Endothelial cell of umbilical vein (primary cell): ENCODE measurements around the gene OSBPL5. TPM values are rescaled to one million over a fixed set of nuclear protein-coding genes. Genes with fewer than 3 reads are reported as not detected.

Experiments used
- BruUV-seq: library from RNA; stranded (reverse); fragments of 400-500 nt; replicated peaks from 2 replicates; lab custom pipeline; 2021; lab: Mats Ljungman, UMichigan
- CTCF ChIA-PET: fragments of 300-600, 350-600 bp; sonication (Branson Sonifier 250); formaldehyde crosslinking; loops from one replicate; lab custom pipeline; 2021; ENCODE audit warnings: antibody characterized with exemption, inconsistent platforms; lab: Charles Lee
- POLR2A ChIA-PET: fragments of 300-600, 350-600 bp; sonication (Branson Sonifier 250); formaldehyde crosslinking; loops from one replicate; lab custom pipeline; 2021; ENCODE audit warnings: antibody characterized with exemption, inconsistent platforms; lab: Charles Lee
- DNase-seq: peaks from one replicate; pipeline ENCODE4 v3.0.0-alpha.2; 2011; ENCODE audit warnings: low read depth, low spot score
- FAIRE-seq: peaks from 2 replicates; lab custom pipeline; 2011; peaks lifted over from hg19 to GRCh38; lab: Jason Lieb, UNC
- H2AFZ ChIP-seq: 2 replicates; pipeline ENCODE4 v1.6.0; 2012; ENCODE audit warnings: low read depth, low read length, control low read depth, inconsistent platforms
- H3K27ac ChIP-seq: 2 replicates; pipeline ENCODE4 v1.5.1; 2011; ENCODE audit warnings: low read depth, mild to moderate bottlenecking, control low read depth, low read length, moderate library complexity; ENCODE audit not compliant: insufficient read depth
- H3K27me3 ChIP-seq, 2 experiments: 2 replicates each; pipeline versions ENCODE4 v1.6.0 to v1.6.1; 2011; ENCODE audit warnings: low read length in 2 of 2, mixed read lengths in 1 of 2; ENCODE audit not compliant: control insufficient read depth in 2 of 2, insufficient read depth in 2 of 2
- H3K36me3 ChIP-seq, 2 experiments: 2 replicates in 1 of 2; 3 replicates in 1 of 2; pipeline ENCODE4 v1.5.1; 2011; ENCODE audit warnings: low read length in 2 of 2, mild to moderate bottlenecking in 1 of 2, moderate library complexity in 1 of 2; ENCODE audit not compliant: control insufficient read depth in 2 of 2, insufficient read depth in 2 of 2; ENCODE audit errors: extremely low read depth in 1 of 2
- H3K4me1 ChIP-seq: 3 replicates; pipeline ENCODE4 v1.5.1; 2011; ENCODE audit warnings: mild to moderate bottlenecking, low read length; ENCODE audit not compliant: control insufficient read depth, insufficient read depth; ENCODE audit errors: extremely low read depth
- H3K4me2 ChIP-seq: 2 replicates; pipeline ENCODE4 v1.6.1; 2011; ENCODE audit warnings: low read length, control low read depth, mixed read lengths; ENCODE audit not compliant: insufficient read depth
- H3K4me3 ChIP-seq, 3 experiments: fragments of 200-600 bp in 1 of 3; sonication (generic), shearing (Covaris generic) in 1 of 3; replicated peaks in 1 of 3; 2 replicates each; pipeline ENCODE4 v1.5.1; 2011 to 2016; ENCODE audit warnings: control low read depth in 3 of 3, low read length in 3 of 3, mild to moderate bottlenecking in 2 of 3, inconsistent platforms in 1 of 3, low read depth in 1 of 3, moderate library complexity in 1 of 3; ENCODE audit not compliant: insufficient read depth in 1 of 3
- H3K79me2 ChIP-seq: 2 replicates; pipeline ENCODE4 v1.6.0; 2012; ENCODE audit warnings: low read length, inconsistent platforms; ENCODE audit not compliant: control insufficient read depth, insufficient read depth
- H3K9ac ChIP-seq: replicated peaks from 2 replicates; pipeline ENCODE3; 2011; ENCODE audit warnings: low read length, control low read depth; ENCODE audit not compliant: insufficient read depth; ENCODE audit errors: extremely low read depth
- H3K9me1 ChIP-seq: replicated peaks from 3 replicates; pipeline ENCODE4 v1.6.0; 2011; ENCODE audit warnings: mild to moderate bottlenecking, low read length; ENCODE audit not compliant: control insufficient read depth, insufficient read depth; ENCODE audit errors: extremely low read depth
- H3K9me3 ChIP-seq: replicated peaks from 2 replicates; pipeline ENCODE4 v1.5.1; 2012; ENCODE audit warnings: low read length, inconsistent platforms; ENCODE audit not compliant: control insufficient read depth, insufficient read depth
- H4K20me1 ChIP-seq: replicated peaks from 2 replicates; pipeline ENCODE3; 2011; ENCODE audit warnings: mild to moderate bottlenecking, low read length; ENCODE audit not compliant: control insufficient read depth, insufficient read depth; ENCODE audit errors: extremely low read depth
- EZH2 ChIP-seq: IDR thresholded peaks from 2 replicates; pipeline ENCODE4 v1.6.1; 2012; ENCODE audit warnings: borderline replicate concordance, low read depth, mild to moderate bottlenecking, moderate library complexity, low read length, inconsistent platforms; ENCODE audit not compliant: severe bottlenecking
- FOS ChIP-seq: IDR thresholded peaks from 2 replicates; pipeline ENCODE4 v1.6.1; 2011; ENCODE audit warnings: mild to moderate bottlenecking, low read length, moderate library complexity, borderline replicate concordance; ENCODE audit not compliant: insufficient read depth
- GATA2 ChIP-seq: IDR thresholded peaks from 2 replicates; pipeline ENCODE4 v1.7.0; 2011; ENCODE audit warnings: low read depth, mild to moderate bottlenecking, moderate library complexity, mixed read lengths, low read length; ENCODE audit not compliant: insufficient read length, insufficient read depth
- JUN ChIP-seq: IDR thresholded peaks from 2 replicates; pipeline ENCODE4 v1.6.1; 2011; ENCODE audit warnings: borderline replicate concordance, low read depth; ENCODE audit not compliant: insufficient read length, insufficient read depth
- MYC ChIP-seq: IDR thresholded peaks from one replicate; pipeline ENCODE4 v1.6.1; 2011; ENCODE audit warnings: mild to moderate bottlenecking, low read depth, low read length
- POLR2A ChIP-seq: IDR thresholded peaks from 2 replicates; pipeline ENCODE4 v1.6.1; 2012; ENCODE audit warnings: low read depth, mild to moderate bottlenecking, control low read depth, low read length
- POLR2AphosphoS5 ChIP-seq: IDR thresholded peaks from 2 replicates; pipeline ENCODE4 v1.6.1; 2012; ENCODE audit warnings: low read depth, mild to moderate bottlenecking, control low read depth, low read length, moderate library complexity; ENCODE audit not compliant: insufficient read depth
- dilution Hi-C: fragments of 300-500 bp; cut with MboI; formaldehyde crosslinking; loops from one replicate; pipeline ENCODE4 v1.15.0; 2019; ENCODE audit warnings: low sequenced_read_pairs; ENCODE audit not compliant: extremely low pct_ligation_motif_present
- intact Hi-C: fragments of 100-400 bp; cut with micrococcal nuclease; formaldehyde crosslinking; loops from one replicate; pipeline ENCODE4 v1.10.0; 2022
- polyA plus RNA-seq, 4 experiments: library from polyadenylated mRNA; depleted of rRNA in 3 of 4; stranded (reverse) in 3 of 4; unstranded in 1 of 4; fragments of >200 nt; gene quantifications; 2 replicates each; pipeline versions ENCODE4 v1.2.1 to v1.2.3, GENCODE V29; 2011 to 2012; ENCODE audit warnings: missing spikeins in 1 of 4
- total RNA-seq: library from RNA; stranded (reverse); gene quantifications from 2 replicates; pipeline ENCODE4 v1.2.3, GENCODE V29; 2021
- TF ChIP-seq, protein P1 (sequence below): IDR thresholded peaks from 2 replicates; pipeline ENCODE4 v1.6.1; 2011; ENCODE audit not compliant: insufficient read depth, insufficient read length
- TF ChIP-seq, protein P2 (sequence below), 2 donors: IDR thresholded peaks; 1 replicate in 1 of 2; 2 replicates in 1 of 2; pipeline ENCODE4 v1.5.1; 2011; ENCODE audit warnings: low read length in 2 of 2, mild to moderate bottlenecking in 2 of 2, moderate library complexity in 2 of 2, control low read depth in 1 of 2, inconsistent platforms in 1 of 2, low read depth in 1 of 2; ENCODE audit not compliant: insufficient read depth in 1 of 2; ENCODE audit errors: extremely low read depth in 1 of 2

Gene OSBPL5
- total and polyA plus RNA-seq, 2 donors (not counting 3 experiments of a cell fraction or from before 2014, with no cell fraction given): 8.7 to 37.7 TPM

DNA sequence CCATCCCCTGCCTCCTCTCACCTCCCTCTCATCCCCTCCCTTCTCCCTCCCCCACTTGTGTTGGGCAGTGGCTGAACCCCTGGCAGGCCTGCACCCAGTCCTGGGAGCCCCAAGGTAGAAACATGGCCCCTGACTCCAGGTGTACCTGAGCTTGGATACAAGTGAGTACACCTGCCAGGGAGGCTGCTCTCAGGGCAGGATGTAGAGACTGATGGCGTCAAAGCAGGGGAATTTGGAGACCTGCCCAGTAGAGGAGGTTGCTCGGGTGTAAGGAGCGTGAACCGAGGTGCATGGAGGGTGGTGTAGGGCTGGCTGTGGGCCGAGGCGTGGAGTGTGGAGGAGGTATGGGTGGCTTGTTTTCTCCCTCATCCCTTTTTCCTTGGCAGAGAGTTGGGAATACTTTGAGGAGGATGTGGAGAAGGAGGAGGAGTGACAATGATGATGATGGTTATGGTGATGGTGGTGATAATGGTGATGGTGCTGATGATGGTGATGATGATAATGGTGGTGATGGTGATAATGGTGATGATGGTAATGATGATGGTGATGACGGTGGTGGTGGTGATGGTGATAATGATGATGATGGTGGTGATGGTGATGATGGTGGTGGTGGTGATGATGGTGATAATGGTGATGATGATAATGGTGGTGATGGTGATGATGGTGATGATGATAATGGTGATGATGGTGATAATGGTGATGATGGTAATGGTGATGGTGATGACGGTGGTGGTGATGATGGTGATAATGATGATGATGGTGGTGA, 41.2 kb upstream of the OSBPL5 start:
- dilution Hi-C loops (no loop called here), intact Hi-C loops (no loop called here)
- DNase-seq (no peak), FAIRE-seq (no peak)
- Histone ChIP-seq H3K9ac (no peak overlapping the region), H3K4me3 (no peak overlapping the region), H4K20me1 (no peaks in the 10 kb centered on the region), H3K36me3 (no peaks in the 10 kb centered on the region), H3K27me3 (peaks cover 18 to 22% of the 10 kb centered on the region in 2 experiments), H3K9me3 (no peaks in the 10 kb centered on the region), H3K9me1 (no peaks in the 10 kb centered on the region), H3K4me2 (no peak overlapping the region), H3K27ac (no peak overlapping the region), H2AFZ (no peak overlapping the region), H3K79me2 (no peaks in the 10 kb centered on the region), H3K4me1 (no peaks in the 10 kb centered on the region)
- no peak for TF ChIP-seq JUN
- TF ChIP-seq POLR2A: no peak
- TF ChIP-seq GATA2: no peak
- TF ChIP-seq, protein P1, sequence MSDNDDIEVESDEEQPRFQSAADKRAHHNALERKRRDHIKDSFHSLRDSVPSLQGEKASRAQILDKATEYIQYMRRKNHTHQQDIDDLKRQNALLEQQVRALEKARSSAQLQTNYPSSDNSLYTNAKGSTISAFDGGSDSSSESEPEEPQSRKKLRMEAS: no peak
- ChIA-PET CTCF (no interaction called here), POLR2A (no interaction called here)
- BruUV-seq: no TSS peak

DNA sequence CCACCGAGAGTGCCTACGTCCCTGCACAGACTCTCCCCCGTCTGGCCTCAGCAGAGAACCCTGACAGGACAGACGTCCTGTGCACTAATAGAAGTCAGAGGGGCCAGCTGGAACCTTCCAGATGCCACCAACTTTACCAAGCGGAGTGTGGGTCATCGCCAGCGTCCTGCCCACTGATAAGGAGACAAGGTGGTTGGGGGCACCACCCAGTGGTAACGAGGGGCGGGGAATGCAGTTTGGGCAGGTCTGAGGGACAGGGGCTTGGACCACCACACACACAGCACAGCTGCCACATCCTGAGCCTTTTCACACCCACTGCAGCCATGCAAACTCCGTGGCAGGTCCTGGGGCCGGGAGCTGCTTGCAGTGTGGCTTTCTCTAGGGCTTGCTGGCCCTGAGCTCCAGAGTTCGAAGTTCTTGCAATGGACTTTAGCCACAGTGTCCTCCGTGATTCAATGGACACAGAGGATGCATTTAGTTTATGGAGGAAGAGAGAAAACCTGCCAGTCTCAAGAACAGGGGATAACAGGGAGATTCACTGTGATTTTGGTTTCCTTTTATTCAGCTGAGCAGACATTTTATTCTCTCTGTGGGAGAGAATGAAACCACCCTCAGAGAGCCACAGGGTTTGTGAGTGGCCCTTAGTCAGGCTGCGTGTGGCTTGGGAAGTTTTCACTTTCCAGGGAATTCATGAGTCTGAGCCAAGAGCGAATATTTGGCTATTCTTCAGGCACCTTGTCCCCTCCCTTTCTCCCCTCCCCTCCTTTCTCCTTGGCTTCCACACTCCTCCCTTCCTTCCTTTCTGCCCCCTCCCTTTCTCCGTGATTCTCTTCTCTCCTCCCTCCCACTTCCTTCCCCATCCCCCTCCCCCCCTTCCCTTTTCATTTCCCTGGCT, 40.4 kb upstream of the OSBPL5 start:
- H3K36me3 ChIP-seq: no peaks in the 10 kb centered on the region
- intact Hi-C loops (no loop called here), dilution Hi-C loops (no loop called here)
- CTCF ChIA-PET: no interaction called here
- no peaks in the 10 kb centered on the region for H3K9me1 ChIP-seq
- H3K4me2 ChIP-seq: no peak overlapping the region
- no peaks in the 10 kb centered on the region for H3K9me3 ChIP-seq
- no peak for FAIRE-seq
- DNase-seq: no peak
- no peaks in the 10 kb centered on the region for H4K20me1 ChIP-seq
- H3K4me1 ChIP-seq: no peaks in the 10 kb centered on the region
- H3K27me3 ChIP-seq: peaks cover 13 to 22% of the 10 kb centered on the region in 2 experiments
- H3K4me3 ChIP-seq: no peak overlapping the region
- H3K79me2 ChIP-seq: no peaks in the 10 kb centered on the region
- no peak overlapping the region for H2AFZ ChIP-seq
- H3K9ac ChIP-seq: no peak overlapping the region
- POLR2A ChIA-PET: no interaction called here
- no peak overlapping the region for H3K27ac ChIP-seq
- TF ChIP-seq, protein P2, sequence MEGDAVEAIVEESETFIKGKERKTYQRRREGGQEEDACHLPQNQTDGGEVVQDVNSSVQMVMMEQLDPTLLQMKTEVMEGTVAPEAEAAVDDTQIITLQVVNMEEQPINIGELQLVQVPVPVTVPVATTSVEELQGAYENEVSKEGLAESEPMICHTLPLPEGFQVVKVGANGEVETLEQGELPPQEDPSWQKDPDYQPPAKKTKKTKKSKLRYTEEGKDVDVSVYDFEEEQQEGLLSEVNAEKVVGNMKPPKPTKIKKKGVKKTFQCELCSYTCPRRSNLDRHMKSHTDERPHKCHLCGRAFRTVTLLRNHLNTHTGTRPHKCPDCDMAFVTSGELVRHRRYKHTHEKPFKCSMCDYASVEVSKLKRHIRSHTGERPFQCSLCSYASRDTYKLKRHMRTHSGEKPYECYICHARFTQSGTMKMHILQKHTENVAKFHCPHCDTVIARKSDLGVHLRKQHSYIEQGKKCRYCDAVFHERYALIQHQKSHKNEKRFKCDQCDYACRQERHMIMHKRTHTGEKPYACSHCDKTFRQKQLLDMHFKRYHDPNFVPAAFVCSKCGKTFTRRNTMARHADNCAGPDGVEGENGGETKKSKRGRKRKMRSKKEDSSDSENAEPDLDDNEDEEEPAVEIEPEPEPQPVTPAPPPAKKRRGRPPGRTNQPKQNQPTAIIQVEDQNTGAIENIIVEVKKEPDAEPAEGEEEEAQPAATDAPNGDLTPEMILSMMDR (IDR thresholded peaks at IDR 0.05; ENCODE audit: extremely low read depth in 1 of 2, insufficient read depth in 1 of 2, low read depth in 1 of 2, low read length in 2 of 2): no peak
- no peak for TF ChIP-seq EZH2
- TF ChIP-seq, protein P1: no peak
- no peak for TF ChIP-seq GATA2
- TF ChIP-seq FOS: no peak
- no peak for TF ChIP-seq POLR2A
- TF ChIP-seq JUN: no peak
- no peak for TF ChIP-seq POLR2AphosphoS5
- TF ChIP-seq MYC: no peak
- BruUV-seq: no TSS peak
